Ishikawa (cell line): ENCODE measurements around the gene MT1X.
A peak's percentile ranks its signal among the peaks of the same experiment; 100 is the strongest.

ENCODE experiments used
- CEBPB ChIP-seq: IDR thresholded peaks from 2 replicates; pipeline ENCODE4 v1.6.1; 2012
- CREB1 ChIP-seq: IDR thresholded peaks from 2 replicates; pipeline ENCODE4 v1.6.1; 2012; ENCODE audit warnings: low read depth
- EGR1 ChIP-seq: IDR thresholded peaks from 2 replicates; pipeline ENCODE4 v1.6.1; 2012
- EP300 ChIP-seq: IDR thresholded peaks from 2 replicates; pipeline ENCODE4 v1.6.1; 2012; ENCODE audit warnings: borderline replicate concordance
- FOXM1 ChIP-seq: IDR thresholded peaks from 2 replicates; pipeline ENCODE4 v1.6.1; 2012; ENCODE audit warnings: low read depth, borderline replicate concordance
- MAX ChIP-seq: IDR thresholded peaks from 2 replicates; pipeline ENCODE4 v1.6.1; 2012
- NFIC ChIP-seq: IDR thresholded peaks from 2 replicates; pipeline ENCODE4 v1.6.1; 2012
- RAD21 ChIP-seq: IDR thresholded peaks from 2 replicates; pipeline ENCODE4 v1.6.1; 2012; ENCODE audit warnings: low read depth
- REST ChIP-seq: IDR thresholded peaks from 2 replicates; pipeline ENCODE4 v1.6.1; 2012; ENCODE audit warnings: low read depth, mild to moderate bottlenecking
- TAF1 ChIP-seq: IDR thresholded peaks from 2 replicates; pipeline ENCODE4 v1.6.1; 2012; ENCODE audit warnings: low read depth, mild to moderate bottlenecking
- TCF12 ChIP-seq: IDR thresholded peaks from 2 replicates; pipeline ENCODE4 v1.6.1; 2012; ENCODE audit warnings: low read depth
- TEAD4 ChIP-seq: IDR thresholded peaks from 2 replicates; pipeline ENCODE4 v1.6.1; 2012
- USF1 ChIP-seq: IDR thresholded peaks from 2 replicates; pipeline ENCODE4 v1.6.1; 2012
- YY1 ChIP-seq: IDR thresholded peaks from 2 replicates; pipeline ENCODE4 v1.6.1; 2012; ENCODE audit warnings: low read depth
- ZBTB7A ChIP-seq: IDR thresholded peaks from 2 replicates; pipeline ENCODE4 v1.6.1; 2012; ENCODE audit warnings: low read depth

The MT1X gene

DNA sequence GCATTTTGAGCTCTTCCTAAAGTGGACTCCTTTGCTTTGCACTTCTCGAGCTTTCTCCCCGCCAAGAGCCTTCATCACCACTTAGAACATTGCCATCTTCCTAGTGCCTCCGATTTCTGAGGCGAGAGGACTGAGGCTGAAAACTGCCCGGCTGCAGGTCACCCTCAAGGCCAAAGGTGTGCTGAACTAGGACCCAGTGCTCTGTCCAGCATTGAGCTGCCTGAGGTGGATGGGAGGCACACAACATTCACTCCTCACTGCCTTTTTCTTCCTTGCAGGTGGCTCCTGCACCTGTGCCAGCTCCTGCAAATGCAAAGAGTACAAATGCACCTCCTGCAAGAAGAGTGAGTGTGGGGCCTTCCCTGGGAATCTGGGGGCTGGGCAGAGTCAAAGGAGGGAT lies 38.4 kb upstream of the MT1X start:
- no peak for TF ChIP-seq NFIC
- no peak for TF ChIP-seq YY1
- TF ChIP-seq REST, result peak; percentile 74
- no peak for TF ChIP-seq TAF1
- no peak for TF ChIP-seq MAX
- no peak for TF ChIP-seq EGR1

- TF ChIP-seq USF1, result no peak
These were observed 37.0 kb upstream of the MT1X start for GRCh38 chr16:56645311-56645710.

GRCh38 chr16:56645838-56646237 lies 36.4 kb upstream of the MT1X start:
- TF ChIP-seq TCF12 (no peak), REST (peak; percentile 70), USF1 (no peak), TAF1 (no peak), FOXM1 (no peak), NFIC (no peak), RAD21 (no peak)

DNA sequence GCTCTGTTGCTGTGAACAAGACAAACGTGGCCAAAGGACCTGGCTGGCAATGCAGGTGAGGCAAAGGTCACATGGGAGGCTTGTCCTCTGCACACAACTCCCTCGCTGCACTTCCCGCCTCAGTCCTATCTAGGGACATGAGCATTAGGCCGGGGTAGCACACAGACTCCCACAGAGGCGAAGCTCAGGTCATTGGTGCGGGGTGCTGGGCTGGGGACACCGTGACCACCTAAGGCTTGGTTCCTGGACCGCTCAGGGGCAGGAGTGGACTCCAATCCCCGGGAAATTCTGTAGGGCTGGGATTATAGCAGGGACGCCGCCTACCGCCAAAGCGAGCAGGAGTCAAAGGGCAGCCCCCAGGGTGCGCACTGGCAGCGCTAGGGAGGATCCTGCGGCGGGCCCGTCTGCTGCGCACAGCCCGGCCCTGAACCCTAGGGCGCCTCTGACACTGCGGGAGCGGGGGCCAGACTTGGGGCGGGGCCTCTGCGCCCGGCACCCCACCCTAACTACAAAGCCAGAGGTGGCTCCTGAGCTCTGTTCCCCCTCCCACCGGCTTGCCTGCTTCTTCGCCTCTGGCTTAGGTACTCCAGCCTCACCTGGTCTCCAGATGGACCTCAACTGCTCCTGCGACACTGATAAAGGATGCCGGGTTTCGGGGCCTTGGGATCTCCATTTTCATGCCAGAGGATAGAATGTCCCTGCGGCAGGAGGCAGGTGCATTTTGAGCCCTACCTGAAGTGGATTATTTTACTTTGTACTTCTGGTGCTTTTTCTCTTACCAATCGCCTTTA lies 34.4 kb upstream of the MT1X start:
- TF ChIP-seq MAX (no peak), CEBPB (no peak), REST (no peak), ZBTB7A (no peak), TCF12 (no peak), TEAD4 (no peak), EGR1 (no peak), USF1 (no peak), CREB1 (no peak), YY1 (no peak), RAD21 (no peak), NFIC (no peak), TAF1 (no peak)

GRCh38 chr16:56649271-56649670 lies 33.0 kb upstream of the MT1X start:
- TF ChIP-seq FOXM1 (no peak), CEBPB (no peak), MAX (no peak), YY1 (no peak), TEAD4 (no peak), EGR1 (no peak), ZBTB7A (no peak), TCF12 (no peak), TAF1 (no peak), EP300 (no peak), CREB1 (no peak), USF1 (no peak), NFIC (no peak), RAD21 (no peak), REST (no peak)
